Skin epidermis (tissue), 12 donors: Measurements from ENCODE around the gene MYO1A.
"Not testable (repeated sequence)": the region's sequence is repeated elsewhere in the genome, so short reads cannot be mapped to it uniquely, and the experiment has no call there.

ENCODE experiments used
- H3K27ac ChIP-seq, 21 experiments: fragments of 200-600 bp; sonication (generic) in 11 of 21; one replicate each; pipeline ENCODE4 v1.5.0; 2020; ENCODE audit warnings: mild to moderate bottlenecking in 3 of 21, inconsistent platforms in 2 of 21, moderate library complexity in 2 of 21
- H3K4me3 ChIP-seq, 7 experiments: fragments of 200-600 bp; sonication (generic) in 2 of 7; one replicate each; pipeline ENCODE4 v1.5.0; 2020; ENCODE audit warnings: inconsistent platforms in 2 of 7, mild to moderate bottlenecking in 2 of 7, moderate library complexity in 1 of 7

MYO1A gene

GRCh38 chr12:57053901-57054300, 4.0 kb upstream of the MYO1A start:
- H3K27ac ChIP-seq, H3K4me3 ChIP-seq: not testable (repeated sequence)

GRCh38 chr12:57053146-57053545, 3.2 kb upstream of the MYO1A start:
- not testable (repeated sequence) for H3K27ac ChIP-seq, H3K4me3 ChIP-seq

- Histone ChIP-seq H3K4me3 (no peak overlapping the region), H3K27ac (no peak overlapping the region)
Measured at GRCh38 chr12:57051011-57051410, 1.1 kb upstream of the MYO1A start.

- H3K27ac ChIP-seq, result no peak overlapping the region
Measured at GRCh38 chr12:57049119-57049446, 846 bp downstream of the MYO1A start.

GRCh38 chr12:57048423-57049118, 1.4 kb downstream of the MYO1A start:
- no peak overlapping the region for H3K4me3 ChIP-seq
- H3K27ac ChIP-seq, result no peak overlapping the region

More at GRCh38 chr12:57049119-57049446, 846 bp downstream of the MYO1A start:
- no peak overlapping the region for H3K4me3 ChIP-seq

GRCh38 chr12:57047981-57048380, 1.9 kb downstream of the MYO1A start:
- no peak overlapping the region for H3K4me3 ChIP-seq
- peak overlapping the region in 1 of 21 experiments; percentile 14 for H3K27ac ChIP-seq

GRCh38 chr12:57046947-57047890, 2.7 kb downstream of the MYO1A start:
- H3K4me3 ChIP-seq, result no peak overlapping the region
- H3K27ac ChIP-seq, result peak overlapping the region in 4 of 21 experiments; percentile 11 to 31 (median 22)

- H3K4me3 ChIP-seq, result no peak overlapping the region
- H3K27ac ChIP-seq, result peak overlapping the region in 2 of 21 experiments; percentile 8 to 31
Measured at GRCh38 chr12:57046086-57046791, 3.7 kb downstream of the MYO1A start.

GRCh38 chr12:57044889-57045288, 5.0 kb downstream of the MYO1A start:
- H3K27ac ChIP-seq, result no peak overlapping the region
- no peak overlapping the region for H3K4me3 ChIP-seq

GRCh38 chr12:57044468-57044867, 5.5 kb downstream of the MYO1A start:
- Histone ChIP-seq H3K27ac (no peak overlapping the region), H3K4me3 (no peak overlapping the region)

- Histone ChIP-seq H3K27ac (no peak overlapping the region), H3K4me3 (no peak overlapping the region)
Measured at GRCh38 chr12:57042695-57043094, 7.2 kb downstream of the MYO1A start.

- H3K4me3 ChIP-seq, result no peak overlapping the region
- no peak overlapping the region for H3K27ac ChIP-seq
Measured at GRCh38 chr12:57040750-57041149, 9.2 kb downstream of the MYO1A start.

- Histone ChIP-seq H3K27ac (no peak overlapping the region), H3K4me3 (no peak overlapping the region)
Measured at GRCh38 chr12:57040211-57040610, 9.7 kb downstream of the MYO1A start.

- H3K27ac ChIP-seq, result no peak overlapping the region
- no peak overlapping the region for H3K4me3 ChIP-seq
Measured at GRCh38 chr12:57039016-57039798, 10.7 kb downstream of the MYO1A start.

- H3K27ac ChIP-seq, result no peak overlapping the region
- no peak overlapping the region for H3K4me3 ChIP-seq
Measured at GRCh38 chr12:57037264-57037663, 12.7 kb downstream of the MYO1A start.

GRCh38 chr12:57033431-57033830, 16.5 kb downstream of the MYO1A start:
- H3K27ac ChIP-seq, result no peak overlapping the region

GRCh38 chr12:57031789-57032188, 18.1 kb downstream of the MYO1A start:
- peak overlapping the region in 1 of 21 experiments; percentile 31 for H3K27ac ChIP-seq
- H3K4me3 ChIP-seq, result no peak overlapping the region

More at GRCh38 chr12:57033431-57033830, 16.5 kb downstream of the MYO1A start:
- H3K4me3 ChIP-seq, result no peak overlapping the region

GRCh38 chr12:57031138-57031725, 18.7 kb downstream of the MYO1A start:
- Histone ChIP-seq H3K4me3 (no peak overlapping the region), H3K27ac (peak overlapping the region in 2 of 21 experiments; percentile 31 to 39)

GRCh38 chr12:57029457-57029856, 20.5 kb downstream of the MYO1A start:
- Histone ChIP-seq H3K27ac (no peak overlapping the region), H3K4me3 (no peak overlapping the region)
